Measurements from ENCODE around the gene FILIP1. TPM values are rescaled to one million over a fixed set of nuclear protein-coding genes. Genes with fewer than 3 reads are reported as not detected.

The FILIP1 gene
- total and polyA plus RNA-seq, 10 of the 15 experiments (the other 5 are each of a cell fraction or from before 2014, with no cell fraction given): 0.23 to 2.0 (median 0.44) TPM

DNA sequence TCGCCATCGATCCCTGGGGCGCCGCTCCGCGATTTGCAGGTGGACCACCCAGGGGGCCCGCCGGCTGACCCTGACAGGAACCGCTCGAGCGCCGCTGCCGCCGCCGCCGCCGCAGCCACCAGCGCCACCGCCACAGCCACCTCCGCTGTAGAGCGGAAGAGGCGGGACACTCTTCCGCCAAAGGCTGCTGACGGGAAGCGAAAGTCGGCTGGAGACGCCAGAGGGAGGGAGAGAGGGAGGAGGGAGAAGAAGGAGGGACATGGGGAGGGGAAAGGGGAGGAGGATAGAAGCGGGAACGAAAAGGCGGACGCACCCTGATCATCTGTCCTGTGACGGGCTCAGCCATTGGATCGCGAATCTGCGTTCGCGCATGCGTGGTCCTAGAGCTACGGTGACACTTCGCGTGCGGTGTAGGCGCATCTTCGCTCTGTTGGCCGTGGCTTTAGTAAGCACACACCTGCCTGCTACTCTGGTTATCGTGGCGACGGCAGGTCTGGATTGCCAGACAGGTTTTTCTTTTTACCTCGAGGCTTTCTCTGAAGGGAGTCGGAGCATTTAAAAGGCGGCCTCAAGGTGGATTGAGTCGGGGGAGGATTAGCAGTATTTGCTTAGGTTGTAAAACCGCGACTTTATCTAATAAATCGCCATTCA lies 208.8 kb downstream of the FILIP1 start, which contains the start of gene TMEM30A (continued):
- TF ChIP-seq, protein P1, sequence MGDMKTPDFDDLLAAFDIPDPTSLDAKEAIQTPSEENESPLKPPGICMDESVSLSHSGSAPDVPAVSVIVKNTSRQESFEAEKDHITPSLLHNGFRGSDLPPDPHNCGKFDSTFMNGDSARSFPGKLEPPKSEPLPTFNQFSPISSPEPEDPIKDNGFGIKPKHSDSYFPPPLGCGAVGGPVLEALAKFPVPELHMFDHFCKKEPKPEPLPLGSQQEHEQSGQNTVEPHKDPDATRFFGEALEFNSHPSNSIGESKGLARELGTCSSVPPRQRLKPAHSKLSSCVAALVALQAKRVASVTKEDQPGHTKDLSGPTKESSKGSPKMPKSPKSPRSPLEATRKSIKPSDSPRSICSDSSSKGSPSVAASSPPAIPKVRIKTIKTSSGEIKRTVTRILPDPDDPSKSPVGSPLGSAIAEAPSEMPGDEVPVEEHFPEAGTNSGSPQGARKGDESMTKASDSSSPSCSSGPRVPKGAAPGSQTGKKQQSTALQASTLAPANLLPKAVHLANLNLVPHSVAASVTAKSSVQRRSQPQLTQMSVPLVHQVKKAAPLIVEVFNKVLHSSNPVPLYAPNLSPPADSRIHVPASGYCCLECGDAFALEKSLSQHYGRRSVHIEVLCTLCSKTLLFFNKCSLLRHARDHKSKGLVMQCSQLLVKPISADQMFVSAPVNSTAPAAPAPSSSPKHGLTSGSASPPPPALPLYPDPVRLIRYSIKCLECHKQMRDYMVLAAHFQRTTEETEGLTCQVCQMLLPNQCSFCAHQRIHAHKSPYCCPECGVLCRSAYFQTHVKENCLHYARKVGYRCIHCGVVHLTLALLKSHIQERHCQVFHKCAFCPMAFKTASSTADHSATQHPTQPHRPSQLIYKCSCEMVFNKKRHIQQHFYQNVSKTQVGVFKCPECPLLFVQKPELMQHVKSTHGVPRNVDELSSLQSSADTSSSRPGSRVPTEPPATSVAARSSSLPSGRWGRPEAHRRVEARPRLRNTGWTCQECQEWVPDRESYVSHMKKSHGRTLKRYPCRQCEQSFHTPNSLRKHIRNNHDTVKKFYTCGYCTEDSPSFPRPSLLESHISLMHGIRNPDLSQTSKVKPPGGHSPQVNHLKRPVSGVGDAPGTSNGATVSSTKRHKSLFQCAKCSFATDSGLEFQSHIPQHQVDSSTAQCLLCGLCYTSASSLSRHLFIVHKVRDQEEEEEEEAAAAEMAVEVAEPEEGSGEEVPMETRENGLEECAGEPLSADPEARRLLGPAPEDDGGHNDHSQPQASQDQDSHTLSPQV (IDR thresholded peaks at IDR 0.05): no peak
- TF ChIP-seq BACH1 (IDR thresholded peaks at IDR 0.05; ENCODE audit: borderline replicate concordance) (no peak; the same call in 1 of the 2 replicates), CEBPB (IDR thresholded peaks at IDR 0.05; ENCODE audit: borderline replicate concordance in 1 of 2, low read depth in 2 of 2, low read length in 2 of 2) (no peak), CBX5 (IDR thresholded peaks at IDR 0.05; ENCODE audit: low read depth) (0 out of 2 replicates have a peak, but pooled peaks have one; percentile 24), REST (IDR thresholded peaks at IDR 0.05; ENCODE audit: low read depth, low read length) (no peak), SIX5 (IDR thresholded peaks at IDR 0.05; ENCODE audit: low read depth, low read length, severe bottlenecking) (no peak), HDAC2 (IDR thresholded peaks at IDR 0.05) (no peak), NR2C2 (IDR thresholded peaks at IDR 0.05; ENCODE audit: borderline replicate concordance, control insufficient read depth, insufficient read length, low read depth) (no peak), CREM (IDR thresholded peaks at IDR 0.05; ENCODE audit: low read depth) (peak; percentile 20), PML (IDR thresholded peaks at IDR 0.05; ENCODE audit: low read length) (peak; percentile 97), SMC3 (IDR thresholded peaks at IDR 0.05; ENCODE audit: borderline replicate concordance, low read length) (no peak), FOS (IDR thresholded peaks at IDR 0.05; ENCODE audit: borderline replicate concordance, extremely low read depth, insufficient read length) (no peak), NBN (IDR thresholded peaks at IDR 0.05) (peak; percentile 94), USF2 (IDR thresholded peaks at IDR 0.05; ENCODE audit: borderline replicate concordance, low read depth, low read length) (peak; percentile 75), CBX3 (IDR thresholded peaks at IDR 0.05; ENCODE audit: borderline replicate concordance, low read depth) (no peak), PBX3 (IDR thresholded peaks at IDR 0.05; ENCODE audit: insufficient replicate concordance, low read depth, low read length) (no peak), ZNF384 (IDR thresholded peaks at IDR 0.05; ENCODE audit: borderline replicate concordance, low read depth, low read length) (no peak), STAT1 (conservative IDR thresholded peaks at IDR 0.05) (0 out of 2 replicates have a peak, but pooled peaks have one; percentile 44), PAX8 (IDR thresholded peaks at IDR 0.05) (no peak)
- TF ChIP-seq, protein P2, sequence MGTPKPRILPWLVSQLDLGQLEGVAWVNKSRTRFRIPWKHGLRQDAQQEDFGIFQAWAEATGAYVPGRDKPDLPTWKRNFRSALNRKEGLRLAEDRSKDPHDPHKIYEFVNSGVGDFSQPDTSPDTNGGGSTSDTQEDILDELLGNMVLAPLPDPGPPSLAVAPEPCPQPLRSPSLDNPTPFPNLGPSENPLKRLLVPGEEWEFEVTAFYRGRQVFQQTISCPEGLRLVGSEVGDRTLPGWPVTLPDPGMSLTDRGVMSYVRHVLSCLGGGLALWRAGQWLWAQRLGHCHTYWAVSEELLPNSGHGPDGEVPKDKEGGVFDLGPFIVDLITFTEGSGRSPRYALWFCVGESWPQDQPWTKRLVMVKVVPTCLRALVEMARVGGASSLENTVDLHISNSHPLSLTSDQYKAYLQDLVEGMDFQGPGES (IDR thresholded peaks at IDR 0.05): no peak

All from GM12878 (cell line).